Natural killer cell (primary cell): ENCODE measurements around the gene UGT1A5. TPM values are rescaled to one million over a fixed set of nuclear protein-coding genes. Genes with fewer than 3 reads are reported as not detected.

Source experiments
- ATAC-seq, 3 donors: fragments of 150-1000 bp in 2 of 3; fragments of 200-7000 bp in 1 of 3; cut with Tn5 transposase; 1 replicate in 1 of 3; 2 replicates in 2 of 3; pipeline ENCODE4 v1.10.0; 2021; ENCODE audit warnings: mild to moderate bottlenecking in 2 of 3, moderate library complexity in 2 of 3
- DNase-seq, 2 donors: peaks; one replicate each; pipeline versions ENCODE4 v3.0.0 to v3.0.0-alpha.2; 2013 to 2021; ENCODE audit warnings: mixed read lengths in 1 of 2
- H3K27ac ChIP-seq: one replicate; pipeline ENCODE4 v1.5.1; 2013; ENCODE audit warnings: mild to moderate bottlenecking, low read length
- H3K27me3 ChIP-seq: one replicate; pipeline ENCODE4 v1.6.1; 2013; ENCODE audit warnings: low read length; ENCODE audit not compliant: control insufficient read depth, insufficient read depth
- H3K36me3 ChIP-seq: one replicate; pipeline ENCODE4 v1.6.1; 2013; ENCODE audit warnings: low read length; ENCODE audit not compliant: control insufficient read depth, insufficient read depth
- H3K4me1 ChIP-seq: one replicate; pipeline ENCODE4 v1.6.1; 2013; ENCODE audit warnings: low read length; ENCODE audit not compliant: control insufficient read depth, insufficient read depth
- H3K4me3 ChIP-seq: one replicate; pipeline ENCODE4 v1.5.1; 2013; ENCODE audit warnings: low read length
- H3K9me3 ChIP-seq: one replicate; pipeline ENCODE4 v1.6.1; 2013; ENCODE audit warnings: low read length; ENCODE audit not compliant: control insufficient read depth, insufficient read depth
- H3K27ac Mint-ChIP-seq, 2 donors: one replicate each; pipeline ENCODE4 v1.8.0; 2022; ENCODE audit warnings: mild to moderate bottlenecking in 2 of 2, mixed read lengths in 2 of 2, moderate library complexity in 1 of 2
- H3K27me3 Mint-ChIP-seq, 2 donors: one replicate each; pipeline ENCODE4 v1.8.0; 2022; ENCODE audit warnings: low read depth in 2 of 2, mixed read lengths in 2 of 2
- H3K36me3 Mint-ChIP-seq: one replicate; pipeline ENCODE4 v1.8.0; 2022; ENCODE audit warnings: mixed read lengths
- H3K4me1 Mint-ChIP-seq, 2 donors: one replicate each; pipeline ENCODE4 v1.8.0; 2022; ENCODE audit warnings: mixed read lengths in 2 of 2
- H3K4me3 Mint-ChIP-seq: one replicate; pipeline ENCODE4 v1.8.0; 2022; ENCODE audit warnings: mild to moderate bottlenecking, moderate library complexity, mixed read lengths
- H3K9me3 Mint-ChIP-seq, 2 donors: one replicate each; pipeline ENCODE4 v1.8.0; 2022; ENCODE audit warnings: mixed read lengths in 2 of 2
- WGBS: methylation state at CpG from one replicate; pipeline ENCODE4 v1.1.7; 2013; ENCODE audit warnings: missing lambda C conversion rate; ENCODE audit not compliant: insufficient coverage; 5-methylcytosine and 5-hydroxymethylcytosine counted together
- intact Hi-C: fragments of 100-400 bp; cut with micrococcal nuclease; formaldehyde crosslinking; loops from one replicate; pipeline ENCODE4 v1.14.2; 2022
- total RNA-seq, 4 donors: library from RNA; stranded (reverse); fragments of 120-200 nt in 1 of 4; gene quantifications; one replicate each; pipeline versions ENCODE4 v1.2.3 to v1.2.4, GENCODE V29; 2013 to 2022
- TF ChIP-seq, protein P1 (sequence below): fragments of 200-600 bp; IDR thresholded peaks from one replicate; pipeline ENCODE4 v1.8.0; 2022; ENCODE audit warnings: antibody characterized with exemption

The UGT1A5 gene
- total RNA-seq, 3 donors from 2014 or later (not counting 1 experiment from before 2014, with no cell fraction given): not detected

DNA sequence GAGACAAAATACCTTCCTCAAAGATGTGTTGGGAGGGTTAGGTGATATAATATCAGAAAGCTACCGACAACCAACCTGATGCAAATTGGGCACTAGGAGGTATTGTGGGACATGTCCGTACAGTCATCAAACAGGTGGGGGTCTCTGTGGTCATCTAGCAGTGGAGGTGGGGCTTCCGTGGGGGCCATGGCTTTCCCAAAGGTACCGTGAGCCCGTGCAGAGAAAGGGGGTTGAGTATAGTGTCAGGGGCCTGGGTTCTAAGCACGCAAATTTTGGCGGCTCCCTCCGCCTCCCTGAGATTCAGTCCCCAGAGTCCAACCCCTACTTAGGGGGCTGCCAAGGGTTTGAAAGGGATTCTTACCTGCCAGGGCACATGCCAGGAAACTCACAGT lies 109.0 kb downstream of the UGT1A5 start:
- Mint-ChIP-seq H3K4me1 (peaks cover 0 to 5% of the 10 kb centered on the region in 2 donors), H3K4me3 (no peak overlapping the region), H3K36me3 (no peaks in the 10 kb centered on the region), H3K27ac (no peak overlapping the region), H3K27me3 (peaks cover 0 to 14% of the 10 kb centered on the region in 2 donors), H3K9me3 (no peaks in the 10 kb centered on the region)
- Histone ChIP-seq H3K36me3 (no peaks in the 10 kb centered on the region), H3K9me3 (no peaks in the 10 kb centered on the region), H3K4me1 (no peaks in the 10 kb centered on the region), H3K4me3 (no peak overlapping the region), H3K27ac (no peak overlapping the region), H3K27me3 (no peaks in the 10 kb centered on the region)
- DNase-seq (peak in 1 of 2 donors; percentile 10), ATAC-seq (no peak)
- TF ChIP-seq, protein P1, sequence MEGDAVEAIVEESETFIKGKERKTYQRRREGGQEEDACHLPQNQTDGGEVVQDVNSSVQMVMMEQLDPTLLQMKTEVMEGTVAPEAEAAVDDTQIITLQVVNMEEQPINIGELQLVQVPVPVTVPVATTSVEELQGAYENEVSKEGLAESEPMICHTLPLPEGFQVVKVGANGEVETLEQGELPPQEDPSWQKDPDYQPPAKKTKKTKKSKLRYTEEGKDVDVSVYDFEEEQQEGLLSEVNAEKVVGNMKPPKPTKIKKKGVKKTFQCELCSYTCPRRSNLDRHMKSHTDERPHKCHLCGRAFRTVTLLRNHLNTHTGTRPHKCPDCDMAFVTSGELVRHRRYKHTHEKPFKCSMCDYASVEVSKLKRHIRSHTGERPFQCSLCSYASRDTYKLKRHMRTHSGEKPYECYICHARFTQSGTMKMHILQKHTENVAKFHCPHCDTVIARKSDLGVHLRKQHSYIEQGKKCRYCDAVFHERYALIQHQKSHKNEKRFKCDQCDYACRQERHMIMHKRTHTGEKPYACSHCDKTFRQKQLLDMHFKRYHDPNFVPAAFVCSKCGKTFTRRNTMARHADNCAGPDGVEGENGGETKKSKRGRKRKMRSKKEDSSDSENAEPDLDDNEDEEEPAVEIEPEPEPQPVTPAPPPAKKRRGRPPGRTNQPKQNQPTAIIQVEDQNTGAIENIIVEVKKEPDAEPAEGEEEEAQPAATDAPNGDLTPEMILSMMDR: no peak
- 93% methylated on average over 8 of the region's 8 CpGs for WGBS
- intact Hi-C loops: no loop called here

DNA sequence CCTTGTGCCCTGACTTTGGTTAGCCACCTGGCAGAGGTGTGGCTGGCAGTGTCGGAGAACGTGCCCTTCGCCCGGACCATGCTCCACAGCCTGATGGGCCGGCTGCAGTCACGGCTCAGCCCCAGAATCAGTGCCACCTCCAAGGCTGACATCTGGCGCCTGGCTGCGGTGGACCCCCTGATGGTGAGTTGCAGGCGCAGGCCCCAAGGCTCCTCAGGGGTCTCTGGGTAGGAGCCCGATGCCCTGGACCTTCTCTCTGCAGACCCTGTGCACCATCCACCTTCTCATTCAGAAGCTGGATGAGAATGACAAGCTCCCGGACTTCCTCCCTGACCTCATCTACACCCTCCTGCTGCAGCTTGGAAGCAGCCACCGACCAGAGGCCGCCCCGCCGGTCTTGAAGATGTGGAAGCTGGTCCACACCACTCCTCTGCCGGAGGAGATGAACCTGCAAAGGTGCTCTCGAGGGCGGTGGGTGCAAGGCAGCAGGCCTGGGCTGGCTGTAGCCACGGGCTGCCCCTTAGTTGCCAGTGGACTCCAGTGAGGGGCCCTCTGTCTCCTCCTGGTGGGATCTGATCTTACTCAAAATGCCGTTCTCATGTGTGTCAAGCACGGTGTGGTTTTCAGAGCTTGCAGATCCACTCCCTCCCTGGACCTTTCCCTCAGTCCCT lies 109.5 kb downstream of the UGT1A5 start:
- TF ChIP-seq, protein P1: no peak
- Mint-ChIP-seq H3K27me3 (peaks cover 0 to 14% of the 10 kb centered on the region in 2 donors), H3K27ac (no peak overlapping the region), H3K4me1 (peaks cover 0 to 2% of the 10 kb centered on the region in 2 donors), H3K9me3 (no peaks in the 10 kb centered on the region), H3K4me3 (no peak overlapping the region), H3K36me3 (no peaks in the 10 kb centered on the region)
- Histone ChIP-seq H3K27me3 (no peaks in the 10 kb centered on the region), H3K36me3 (no peaks in the 10 kb centered on the region), H3K4me1 (no peaks in the 10 kb centered on the region), H3K27ac (no peak overlapping the region), H3K4me3 (no peak overlapping the region), H3K9me3 (no peaks in the 10 kb centered on the region)
- WGBS: 91% methylated on average over 21 of the region's 21 CpGs
- DNase-seq: peak in 1 of 2 donors; percentile 10
- intact Hi-C loops: no loop called here
- no peak for ATAC-seq

Other genes starting within 250 kb of the UGT1A5 start
- 10 to 100 TPM; 17.4 to 20.6 (median 19.4) TPM for gene USP40, start 146.1 kb upstream of the UGT1A5 start, total RNA-seq
- not detected for gene UGT1A8, start 95.3 kb upstream of the UGT1A5 start, total RNA-seq
- gene UGT1A10, start 76.5 kb upstream of the UGT1A5 start, total RNA-seq: not detected
- not detected for gene UGT1A9, start 41.0 kb upstream of the UGT1A5 start, total RNA-seq
- not detected for gene UGT1A7, start 31.0 kb upstream of the UGT1A5 start, total RNA-seq
- not detected for gene UGT1A6, start 20.0 kb upstream of the UGT1A5 start, total RNA-seq
- gene UGT1A4, start 5.8 kb downstream of the UGT1A5 start, total RNA-seq: not detected
- not detected for gene UGT1A3, start 16.1 kb downstream of the UGT1A5 start, total RNA-seq
- gene UGT1A1, start 47.4 kb downstream of the UGT1A5 start, total RNA-seq: not detected
- not detected for gene MROH2A, start 65.4 kb downstream of the UGT1A5 start, total RNA-seq
- 1 to 10 TPM in 2 of 3 donors, under 1 TPM in 1; 0.87 to 3.2 (median 1.5) TPM for gene HJURP, start 141.6 kb downstream of the UGT1A5 start, total RNA-seq
- gene TRPM8, start 204.5 kb downstream of the UGT1A5 start, total RNA-seq: not detected